Measurements from ENCODE around the gene ACACB.

The ACACB gene

GRCh38 chr12:109221277-109221931 lies 105.0 kb downstream of the ACACB start:
- Mint-ChIP-seq H3K4me3 (no peak overlapping the region), H3K27me3 (no peaks in the 10 kb centered on the region), H3K36me3 (ENCODE audit: low read depth) (peaks cover 54% of the 10 kb centered on the region), H3K9me3 (no peaks in the 10 kb centered on the region), H3K4me1 (ENCODE audit: low read depth) (no peaks in the 10 kb centered on the region), H3K27ac (no peak overlapping the region)
- no peak for DNase-seq

- H3K4me3 Mint-ChIP-seq = no peak overlapping the region
- H3K27ac Mint-ChIP-seq = no peak overlapping the region
- DNase-seq = no peak
- H3K4me1 Mint-ChIP-seq (ENCODE audit: low read depth) = no peaks in the 10 kb centered on the region
- H3K36me3 Mint-ChIP-seq (ENCODE audit: low read depth) = peaks cover 51% of the 10 kb centered on the region
- no peaks in the 10 kb centered on the region for H3K9me3 Mint-ChIP-seq
- no peaks in the 10 kb centered on the region for H3K27me3 Mint-ChIP-seq
These were observed 105.7 kb downstream of the ACACB start for GRCh38 chr12:109222062-109222461.

- H3K9me3 Mint-ChIP-seq = no peaks in the 10 kb centered on the region
- H3K4me3 Mint-ChIP-seq = no peak overlapping the region
- peaks cover 53% of the 10 kb centered on the region for H3K36me3 Mint-ChIP-seq (ENCODE audit: low read depth)
- H3K4me1 Mint-ChIP-seq (ENCODE audit: low read depth) = no peaks in the 10 kb centered on the region
- DNase-seq = no peak
- no peak overlapping the region for H3K27ac Mint-ChIP-seq
- no peaks in the 10 kb centered on the region for H3K27me3 Mint-ChIP-seq
These were observed 106.1 kb downstream of the ACACB start for GRCh38 chr12:109222496-109222895.

GRCh38 chr12:109223211-109223610 lies 106.8 kb downstream of the ACACB start:
- DNase-seq = no peak

GRCh38 chr12:109223868-109224267 lies 107.5 kb downstream of the ACACB start:
- Mint-ChIP-seq H3K36me3 (ENCODE audit: low read depth) (peaks cover 45% of the 10 kb centered on the region), H3K4me3 (no peak overlapping the region), H3K9me3 (no peaks in the 10 kb centered on the region)

More at GRCh38 chr12:109223211-109223610, 106.8 kb downstream of the ACACB start:
- Mint-ChIP-seq H3K27me3 (no peaks in the 10 kb centered on the region), H3K36me3 (ENCODE audit: low read depth) (peaks cover 48% of the 10 kb centered on the region), H3K4me3 (no peak overlapping the region), H3K4me1 (ENCODE audit: low read depth) (no peaks in the 10 kb centered on the region), H3K9me3 (no peaks in the 10 kb centered on the region), H3K27ac (no peak overlapping the region)

GRCh38 chr12:109228664-109229063 lies 112.3 kb downstream of the ACACB start:
- Mint-ChIP-seq H3K4me1 (ENCODE audit: low read depth) (no peaks in the 10 kb centered on the region), H3K9me3 (no peaks in the 10 kb centered on the region), H3K27me3 (no peaks in the 10 kb centered on the region), H3K4me3 (no peak overlapping the region), H3K27ac (no peak overlapping the region), H3K36me3 (ENCODE audit: low read depth) (peaks cover 47% of the 10 kb centered on the region)
- DNase-seq = no peak

More at GRCh38 chr12:109223868-109224267, 107.5 kb downstream of the ACACB start:
- Mint-ChIP-seq H3K27me3 (no peaks in the 10 kb centered on the region), H3K27ac (no peak overlapping the region), H3K4me1 (ENCODE audit: low read depth) (no peaks in the 10 kb centered on the region)
- no peak for DNase-seq

GRCh38 chr12:109230193-109230592 lies 113.8 kb downstream of the ACACB start:
- H3K36me3 Mint-ChIP-seq (ENCODE audit: low read depth) = peaks cover 40% of the 10 kb centered on the region

GRCh38 chr12:109232731-109233130 lies 116.3 kb downstream of the ACACB start:
- H3K4me3 Mint-ChIP-seq = no peak overlapping the region
- H3K9me3 Mint-ChIP-seq = no peaks in the 10 kb centered on the region
- no peaks in the 10 kb centered on the region for H3K27me3 Mint-ChIP-seq
- H3K36me3 Mint-ChIP-seq (ENCODE audit: low read depth) = peaks cover 53% of the 10 kb centered on the region
- no peaks in the 10 kb centered on the region for H3K4me1 Mint-ChIP-seq (ENCODE audit: low read depth)
- H3K27ac Mint-ChIP-seq = no peak overlapping the region
- DNase-seq = no peak

More at GRCh38 chr12:109230193-109230592, 113.8 kb downstream of the ACACB start:
- H3K4me1 Mint-ChIP-seq (ENCODE audit: low read depth) = no peaks in the 10 kb centered on the region
- H3K27me3 Mint-ChIP-seq = no peaks in the 10 kb centered on the region
- H3K27ac Mint-ChIP-seq = no peak overlapping the region
- no peak for DNase-seq
- H3K4me3 Mint-ChIP-seq = no peak overlapping the region
- no peaks in the 10 kb centered on the region for H3K9me3 Mint-ChIP-seq

GRCh38 chr12:109234012-109234411 lies 117.6 kb downstream of the ACACB start:
- Mint-ChIP-seq H3K4me3 (no peak overlapping the region), H3K27ac (no peak overlapping the region), H3K9me3 (no peaks in the 10 kb centered on the region), H3K27me3 (no peaks in the 10 kb centered on the region), H3K36me3 (ENCODE audit: low read depth) (peaks cover 56% of the 10 kb centered on the region), H3K4me1 (ENCODE audit: low read depth) (peaks cover 1% of the 10 kb centered on the region)
- no peak for DNase-seq

GRCh38 chr12:109236257-109236656 lies 119.9 kb downstream of the ACACB start:
- Mint-ChIP-seq H3K27ac (no peak overlapping the region), H3K27me3 (no peaks in the 10 kb centered on the region), H3K36me3 (ENCODE audit: low read depth) (peaks cover 59% of the 10 kb centered on the region), H3K9me3 (no peaks in the 10 kb centered on the region), H3K4me3 (no peak overlapping the region), H3K4me1 (ENCODE audit: low read depth) (peaks cover 5% of the 10 kb centered on the region)
- no peak for DNase-seq

GRCh38 chr12:109239179-109239578 lies 122.8 kb downstream of the ACACB start:
- peak overlapping the region; percentile 62 for H3K27ac Mint-ChIP-seq
- no peak for DNase-seq
- peaks cover 5% of the 10 kb centered on the region for H3K4me1 Mint-ChIP-seq (ENCODE audit: low read depth)

GRCh38 chr12:109239691-109240090 lies 123.3 kb downstream of the ACACB start:
- Mint-ChIP-seq H3K27ac (no peak overlapping the region), H3K27me3 (no peaks in the 10 kb centered on the region), H3K4me1 (ENCODE audit: low read depth) (peaks cover 5% of the 10 kb centered on the region), H3K4me3 (no peak overlapping the region), H3K9me3 (no peaks in the 10 kb centered on the region), H3K36me3 (ENCODE audit: low read depth) (peaks cover 66% of the 10 kb centered on the region)
- DNase-seq = no peak

More at GRCh38 chr12:109239179-109239578, 122.8 kb downstream of the ACACB start:
- H3K4me3 Mint-ChIP-seq = no peak overlapping the region
- no peaks in the 10 kb centered on the region for H3K27me3 Mint-ChIP-seq
- H3K36me3 Mint-ChIP-seq (ENCODE audit: low read depth) = peaks cover 64% of the 10 kb centered on the region
- no peaks in the 10 kb centered on the region for H3K9me3 Mint-ChIP-seq

- Mint-ChIP-seq H3K27ac (no peak overlapping the region), H3K9me3 (no peaks in the 10 kb centered on the region), H3K4me3 (no peak overlapping the region), H3K27me3 (no peaks in the 10 kb centered on the region), H3K36me3 (ENCODE audit: low read depth) (peaks cover 65% of the 10 kb centered on the region), H3K4me1 (ENCODE audit: low read depth) (peaks cover 5% of the 10 kb centered on the region)
- no peak for DNase-seq
These were observed 124.0 kb downstream of the ACACB start for GRCh38 chr12:109240365-109240764.

- peaks cover 5% of the 10 kb centered on the region for H3K4me1 Mint-ChIP-seq (ENCODE audit: low read depth)
- no peaks in the 10 kb centered on the region for H3K27me3 Mint-ChIP-seq
- no peak overlapping the region for H3K4me3 Mint-ChIP-seq
- DNase-seq = no peak
- H3K9me3 Mint-ChIP-seq = no peaks in the 10 kb centered on the region
- H3K27ac Mint-ChIP-seq = no peak overlapping the region
- peaks cover 71% of the 10 kb centered on the region for H3K36me3 Mint-ChIP-seq (ENCODE audit: low read depth)
These were observed 125.5 kb downstream of the ACACB start for GRCh38 chr12:109241936-109242335.

GRCh38 chr12:109244073-109244472 lies 127.7 kb downstream of the ACACB start:
- H3K4me1 Mint-ChIP-seq (ENCODE audit: low read depth) = peaks cover 4% of the 10 kb centered on the region
- H3K36me3 Mint-ChIP-seq (ENCODE audit: low read depth) = peaks cover 72% of the 10 kb centered on the region
- no peak overlapping the region for H3K4me3 Mint-ChIP-seq
- no peaks in the 10 kb centered on the region for H3K27me3 Mint-ChIP-seq
- no peak for DNase-seq
- no peak overlapping the region for H3K27ac Mint-ChIP-seq
- no peaks in the 10 kb centered on the region for H3K9me3 Mint-ChIP-seq
